Vagina (tissue), 2 donors: ENCODE measurements around the gene CPNE9. TPM values are rescaled to one million over a fixed set of nuclear protein-coding genes. Genes with fewer than 3 reads are reported as not detected.

Experiments used
- DNase-seq, 2 donors: peaks; one replicate each; pipeline ENCODE4 v3.0.0-alpha.2; 2017; ENCODE audit errors: extremely low spot score in 2 of 2
- H3K27ac ChIP-seq: fragments of 200-600 bp; sonication (generic); one replicate; pipeline ENCODE4 v1.5.1; 2019
- H3K27me3 ChIP-seq: fragments of 200-600 bp; sonication (generic); one replicate; pipeline ENCODE4 v1.5.1; 2019
- H3K36me3 ChIP-seq, 2 donors: fragments of 200-600 bp; sonication (generic); one replicate each; pipeline ENCODE4 v1.5.1; 2017 to 2019
- H3K4me1 ChIP-seq: fragments of 200-600 bp; sonication (generic); one replicate; pipeline ENCODE4 v1.5.1; 2019
- H3K4me3 ChIP-seq, 2 donors: fragments of 200-600 bp; sonication (generic); 1 replicate in 1 of 2; 2 replicates in 1 of 2; pipeline ENCODE4 v1.5.1; 2016 to 2019
- H3K9me3 ChIP-seq: fragments of 200-600 bp; sonication (generic); one replicate; pipeline ENCODE4 v1.5.1; 2019
- CTCF ChIP-seq, 3 experiments: fragments of 450-650 bp in 2 of 3; fragments of 200-600 bp in 1 of 3; sonication (generic) in 1 of 3; IDR thresholded peaks; one replicate each; pipeline ENCODE4 v1.5.1; 2017 to 2019; ENCODE audit warnings: antibody characterized with exemption in 3 of 3, mild to moderate bottlenecking in 2 of 3, moderate library complexity in 2 of 3
- POLR2A ChIP-seq, 2 donors: fragments of 450-650 bp; IDR thresholded peaks; one replicate each; pipeline ENCODE4 v1.6.1; 2017; ENCODE audit warnings: antibody characterized with exemption in 2 of 2, mild to moderate bottlenecking in 2 of 2, moderate library complexity in 2 of 2
- POLR2AphosphoS5 ChIP-seq, 2 donors: sonication (generic); formaldehyde crosslinking; IDR thresholded peaks; one replicate each; pipeline ENCODE4 v1.9.0; 2017; ENCODE audit warnings: antibody characterized with exemption in 2 of 2, mild to moderate bottlenecking in 2 of 2, low read depth in 1 of 2; ENCODE audit not compliant: insufficient read depth in 1 of 2
- intact Hi-C: fragments of 100-400 bp; cut with DNase I; formaldehyde crosslinking; loops from one replicate; pipeline ENCODE4 v1.15.1; 2023
- total RNA-seq: library from RNA; depleted of rRNA; stranded (reverse); fragments of >200 nt; gene quantifications from one replicate; pipeline ENCODE4 v1.2.3, GENCODE V29; 2016

The CPNE9 gene
- total RNA-seq, 1 donor from 2014 or later: not detected

- Histone ChIP-seq H3K9me3 (no peaks in the 10 kb centered on the region), H3K4me3 (no peak overlapping the region), H3K4me1 (no peaks in the 10 kb centered on the region), H3K36me3 (peaks cover 2 to 3% of the 10 kb centered on the region in 2 donors), H3K27me3 (no peaks in the 10 kb centered on the region), H3K27ac (no peak overlapping the region)
- intact Hi-C loops: no loop called here
- no peak for TF ChIP-seq POLR2AphosphoS5 (IDR thresholded peaks at IDR 0.05; ENCODE audit: insufficient read depth in 1 of 2, low read depth in 1 of 2)
- TF ChIP-seq CTCF (IDR thresholded peaks at IDR 0.05): no peak
- TF ChIP-seq POLR2A (IDR thresholded peaks at IDR 0.05): no peak
- no peak for DNase-seq
Measured at GRCh38 chr3:9778143-9779074, 74.8 kb downstream of the CPNE9 start.

GRCh38 chr3:9779075-9779593, 75.5 kb downstream of the CPNE9 start:
- Histone ChIP-seq H3K27ac (no peak overlapping the region), H3K36me3 (peaks cover 2 to 11% of the 10 kb centered on the region in 2 donors), H3K9me3 (no peaks in the 10 kb centered on the region), H3K4me3 (no peak overlapping the region), H3K27me3 (no peaks in the 10 kb centered on the region), H3K4me1 (no peaks in the 10 kb centered on the region)
- TF ChIP-seq CTCF (IDR thresholded peaks at IDR 0.05): no peak
- no peak for TF ChIP-seq POLR2AphosphoS5 (IDR thresholded peaks at IDR 0.05; ENCODE audit: insufficient read depth in 1 of 2, low read depth in 1 of 2)
- TF ChIP-seq POLR2A (IDR thresholded peaks at IDR 0.05): no peak
- intact Hi-C loops: no loop called here
- no peak for DNase-seq

Other genes starting within 250 kb of the CPNE9 start
- gene LHFPL4, start 150.0 kb upstream of the CPNE9 start, total RNA-seq: not detected
- 25.8 TPM for gene MTMR14, start 54.3 kb upstream of the CPNE9 start, total RNA-seq
- gene BRPF1, start 27.9 kb downstream of the CPNE9 start, total RNA-seq: 16.9 TPM
- gene OGG1, start 46.1 kb downstream of the CPNE9 start, total RNA-seq: 51.6 TPM
- 42.5 TPM for gene CAMK1, start 66.1 kb downstream of the CPNE9 start, total RNA-seq
- gene TADA3, start 88.6 kb downstream of the CPNE9 start, total RNA-seq: 58.9 TPM
- gene ARPC4, start 89.2 kb downstream of the CPNE9 start, total RNA-seq: 124 TPM
- gene TTLL3, start 106.4 kb downstream of the CPNE9 start, total RNA-seq: 73.4 TPM
- gene RPUSD3, start 140.2 kb downstream of the CPNE9 start, total RNA-seq: 50.6 TPM
- 51.3 TPM for gene CIDEC, start 176.4 kb downstream of the CPNE9 start, total RNA-seq
- gene JAGN1, start 186.8 kb downstream of the CPNE9 start, total RNA-seq: 32.7 TPM
- 15.2 TPM for gene IL17RE, start 199.0 kb downstream of the CPNE9 start, total RNA-seq
- gene IL17RC, start 213.3 kb downstream of the CPNE9 start, total RNA-seq: 66.3 TPM
- 27.0 TPM for gene CRELD1, start 230.0 kb downstream of the CPNE9 start, total RNA-seq
- gene PRRT3, start 248.6 kb downstream of the CPNE9 start, total RNA-seq: 1.7 TPM